SK-N-SH treated with all-trans-retinoic acid at 6 μM for 48 hours (cell line): Measurements from ENCODE around the gene LRP11.
"Not testable (repeated sequence)": the region's sequence is repeated elsewhere in the genome, so short reads cannot be mapped to it uniquely, and the experiment has no call there.

Experiments
- ATAC-seq: fragments of 200-7000 bp; cut with Tn5 transposase; 3 replicates; pipeline ENCODE4 v1.9.1; 2020; ENCODE audit warnings: mild to moderate bottlenecking, moderate library complexity
- ARNTL ChIP-seq: fragments of 450-650 bp; formaldehyde crosslinking; IDR thresholded peaks from 2 replicates; pipeline ENCODE4 v1.5.0; 2020; ENCODE audit warnings: low read depth, mild to moderate bottlenecking, moderate library complexity, borderline replicate concordance
- CREB5 ChIP-seq: fragments of 250-450 bp; sonication (Bioruptor Pico); IDR thresholded peaks from 2 replicates; pipeline ENCODE4 v1.5.1; 2020; ENCODE audit warnings: low read depth, mild to moderate bottlenecking, moderate library complexity
- CSDC2 ChIP-seq: fragments of 250-450 bp; sonication (Bioruptor Pico); IDR thresholded peaks from 2 replicates; pipeline ENCODE4 v1.5.0; 2020; ENCODE audit warnings: mild to moderate bottlenecking, moderate library complexity
- CSRNP3 ChIP-seq: fragments of 250-450 bp; sonication (Bioruptor Pico); IDR thresholded peaks from 2 replicates; pipeline ENCODE4 v1.5.1; 2021; ENCODE audit warnings: mild to moderate bottlenecking, moderate library complexity
- ESRRG ChIP-seq: fragments of 250-450 bp; sonication (Bioruptor Pico); IDR thresholded peaks from 2 replicates; pipeline ENCODE4 v1.6.1; 2021; ENCODE audit warnings: mild to moderate bottlenecking
- GLIS3 ChIP-seq: fragments of 250-450 bp; sonication (Bioruptor Pico); IDR thresholded peaks from 2 replicates; pipeline ENCODE4 v1.5.0; 2020; ENCODE audit warnings: mild to moderate bottlenecking, moderate library complexity
- ISL1 ChIP-seq: fragments of 250-450 bp; sonication (Bioruptor Pico); IDR thresholded peaks from 2 replicates; pipeline ENCODE4 v2.1.2; 2022; ENCODE audit warnings: mild to moderate bottlenecking, moderate library complexity
- OSR1 ChIP-seq: fragments of 250-450 bp; sonication (Bioruptor Pico); IDR thresholded peaks from 2 replicates; pipeline ENCODE4 v1.8.0; 2022; ENCODE audit warnings: moderate library complexity, mild to moderate bottlenecking, inconsistent platforms
- PATZ1 ChIP-seq: fragments of 250-450 bp; sonication (Bioruptor Pico); IDR thresholded peaks from 2 replicates; pipeline ENCODE4 v1.8.0; 2020; ENCODE audit warnings: mild to moderate bottlenecking, moderate library complexity, borderline replicate concordance
- PPARA ChIP-seq: fragments of 250-450 bp; sonication (Bioruptor Pico); IDR thresholded peaks from 2 replicates; pipeline ENCODE4 v1.5.0; 2020; ENCODE audit warnings: mild to moderate bottlenecking, borderline replicate concordance
- RARB ChIP-seq: fragments of 250-450 bp; sonication (Bioruptor Pico); IDR thresholded peaks from 2 replicates; pipeline ENCODE4 v1.8.0; 2021; ENCODE audit warnings: mild to moderate bottlenecking, moderate library complexity
- SNAI2 ChIP-seq: fragments of 250-450 bp; sonication (Bioruptor Pico); IDR thresholded peaks from 2 replicates; pipeline ENCODE4 v1.5.0; 2020; ENCODE audit warnings: mild to moderate bottlenecking, moderate library complexity
- TOX ChIP-seq: fragments of 250-450 bp; sonication (Bioruptor Pico); IDR thresholded peaks from 2 replicates; pipeline ENCODE4 v1.8.0; 2021; ENCODE audit warnings: mild to moderate bottlenecking, moderate library complexity, borderline replicate concordance
- TSHZ2 ChIP-seq: fragments of 250-450 bp; sonication (Bioruptor Pico); IDR thresholded peaks from 2 replicates; pipeline ENCODE4 v1.5.0; 2020; ENCODE audit warnings: mild to moderate bottlenecking, moderate library complexity
- ZFP3 ChIP-seq: fragments of 250-450 bp; sonication (Bioruptor Pico); IDR thresholded peaks from 2 replicates; pipeline ENCODE4 v1.5.0; 2020; ENCODE audit warnings: mild to moderate bottlenecking, moderate library complexity
- ZFP30 ChIP-seq: fragments of 450-650 bp; formaldehyde crosslinking; IDR thresholded peaks from 2 replicates; pipeline ENCODE4 v1.5.0; 2022; ENCODE audit warnings: mild to moderate bottlenecking, moderate library complexity
- ZNF565 ChIP-seq: fragments of 450-650 bp; formaldehyde crosslinking; conservative IDR thresholded peaks from 2 replicates; pipeline ENCODE4 v1.5.0; 2020; ENCODE audit warnings: low read depth, mild to moderate bottlenecking, moderate library complexity
- ZNF70 ChIP-seq: fragments of 450-650 bp; formaldehyde crosslinking; IDR thresholded peaks from 2 replicates; pipeline ENCODE4 v1.5.0; 2020; ENCODE audit warnings: mild to moderate bottlenecking, moderate library complexity
- ZNF8 ChIP-seq: fragments of 450-650 bp; formaldehyde crosslinking; IDR thresholded peaks from 2 replicates; pipeline ENCODE4 v1.5.0; 2020; ENCODE audit warnings: mild to moderate bottlenecking, moderate library complexity

LRP11 gene

GRCh38 chr6:149913085-149913484, 48.9 kb upstream of the LRP11 start (continued):
- TF ChIP-seq ZFP3 (CRISPR knock-in tag) = no peak
- no peak for TF ChIP-seq PPARA
- TF ChIP-seq CSDC2 = no peak
- no peak for TF ChIP-seq GLIS3 (CRISPR knock-in tag)

- ATAC-seq = not testable (repeated sequence)
Observed at GRCh38 chr6:149912680-149913079, 48.5 kb upstream of the LRP11 start.

- no peak for ATAC-seq
Observed at GRCh38 chr6:149910721-149911151, 46.6 kb upstream of the LRP11 start.

GRCh38 chr6:149909701-149910470, 45.7 kb upstream of the LRP11 start:
- no peak for ATAC-seq
- no peak for TF ChIP-seq ZNF70 (CRISPR knock-in tag)
- TF ChIP-seq ISL1 (CRISPR knock-in tag) = no peak
- TF ChIP-seq ESRRG (CRISPR knock-in tag) = no peak
- TF ChIP-seq TOX (CRISPR knock-in tag) = no peak
- TF ChIP-seq PATZ1 (CRISPR knock-in tag) = no peak
- no peak for TF ChIP-seq CREB5
- TF ChIP-seq ZNF565 = no peak

More at GRCh38 chr6:149910721-149911151, 46.6 kb upstream of the LRP11 start:
- TF ChIP-seq ESRRG (CRISPR knock-in tag) (no peak), ZNF70 (CRISPR knock-in tag) (no peak), TSHZ2 (CRISPR knock-in tag) (no peak), ARNTL (CRISPR knock-in tag) (no peak), PPARA (no peak), CREB5 (no peak), SNAI2 (CRISPR knock-in tag) (no peak), CSDC2 (no peak), ZNF8 (CRISPR knock-in tag) (no peak), RARB (CRISPR knock-in tag) (no peak), GLIS3 (CRISPR knock-in tag) (no peak)
- TF ChIP-seq, all 23 proteins: peak for 0

GRCh38 chr6:149908480-149908879, 44.3 kb upstream of the LRP11 start:
- not testable (repeated sequence) for ATAC-seq

GRCh38 chr6:149907317-149907716, 43.2 kb upstream of the LRP11 start:
- no peak for ATAC-seq
- TF ChIP-seq RARB (CRISPR knock-in tag) = no peak
- TF ChIP-seq PPARA = no peak
- no peak for TF ChIP-seq ZFP30
- TF ChIP-seq CSRNP3 (CRISPR knock-in tag) = no peak
- TF ChIP-seq TSHZ2 (CRISPR knock-in tag) = no peak
- TF ChIP-seq OSR1 (CRISPR knock-in tag) = no peak
- no peak for TF ChIP-seq ISL1 (CRISPR knock-in tag)
- no peak for TF ChIP-seq TOX (CRISPR knock-in tag)
